Activated CD8-positive, alpha-beta memory T cell treated with anti-CD3 and anti-CD28 coated beads, Interleukin-2, amount 50 U/mL, for 48 hours (primary cell): ENCODE data around the gene STAT4.

Experiments used
- DNase-seq: peaks from one replicate; pipeline ENCODE4 v3.0.0-alpha.2; 2020

The STAT4 gene

DNA sequence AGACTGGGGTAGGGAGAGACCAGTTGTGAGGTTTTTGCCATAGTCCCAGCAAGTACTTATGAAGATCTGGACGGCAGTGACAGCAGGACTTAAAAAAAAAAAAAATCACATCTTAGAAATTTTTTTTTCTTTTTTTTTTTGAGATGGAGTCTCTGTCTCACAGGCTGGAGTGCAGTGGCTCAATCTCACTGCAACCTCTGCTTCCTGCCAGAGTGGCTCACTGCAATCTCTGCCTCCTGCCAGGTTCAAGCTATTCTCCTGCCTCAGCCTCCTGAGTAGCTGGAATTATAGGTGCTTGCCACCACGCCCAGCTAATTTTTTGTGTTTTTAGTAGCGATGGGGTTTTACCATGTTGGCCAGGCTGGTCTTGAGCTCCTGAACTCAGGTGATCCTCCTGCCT, 22.4 kb upstream of the STAT4 start:
- DNase-seq: no peak

DNA sequence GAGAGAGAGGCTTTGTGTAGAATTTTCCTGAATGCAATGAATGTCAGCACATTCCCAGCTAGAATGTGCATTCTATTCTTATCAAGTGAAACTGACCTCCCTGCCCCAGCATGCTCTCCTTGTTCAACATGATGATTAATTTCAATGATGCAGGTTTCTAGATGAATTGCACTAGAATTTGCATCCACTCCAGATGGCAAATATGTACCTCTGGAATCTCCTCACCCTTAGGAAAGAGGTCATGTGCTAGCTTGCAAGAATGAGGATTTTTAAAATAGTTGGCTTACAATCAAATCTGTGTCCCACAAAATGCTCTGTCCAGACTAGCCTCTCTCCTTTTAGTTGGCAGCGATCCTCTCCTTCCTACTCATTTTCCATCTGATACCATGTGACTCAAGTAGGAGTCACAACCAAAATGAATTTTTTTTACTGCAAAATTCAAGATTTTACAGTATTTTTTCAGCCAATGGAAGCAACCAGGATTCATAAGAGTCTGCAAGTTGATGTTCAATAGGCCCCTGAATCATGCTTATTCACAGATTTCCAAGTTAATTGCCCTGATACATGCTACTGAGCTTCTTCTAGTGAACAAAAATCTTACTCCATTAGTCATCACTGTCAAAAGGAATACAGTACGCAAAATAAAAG, 21.0 kb upstream of the STAT4 start:
- no peak for DNase-seq

DNA sequence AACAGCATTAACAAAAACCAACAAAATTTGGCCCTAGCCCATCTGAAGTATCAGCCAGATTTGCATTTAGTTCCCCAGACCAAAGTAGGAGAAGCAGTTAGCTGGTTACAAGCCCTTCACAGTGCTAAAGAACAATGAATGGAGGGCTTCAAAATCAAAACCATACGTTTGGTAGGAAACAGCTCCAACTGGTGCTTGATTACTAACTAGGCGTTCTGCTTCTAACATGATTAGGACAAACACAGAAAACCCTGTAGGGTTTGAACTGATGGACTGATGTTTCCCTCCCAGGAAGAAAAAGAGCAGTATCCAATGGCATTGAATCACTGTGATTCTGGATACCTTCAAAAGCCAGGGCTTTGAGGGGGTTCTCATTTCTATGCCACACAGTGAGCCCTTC, 20.5 kb upstream of the STAT4 start:
- no peak for DNase-seq

DNA sequence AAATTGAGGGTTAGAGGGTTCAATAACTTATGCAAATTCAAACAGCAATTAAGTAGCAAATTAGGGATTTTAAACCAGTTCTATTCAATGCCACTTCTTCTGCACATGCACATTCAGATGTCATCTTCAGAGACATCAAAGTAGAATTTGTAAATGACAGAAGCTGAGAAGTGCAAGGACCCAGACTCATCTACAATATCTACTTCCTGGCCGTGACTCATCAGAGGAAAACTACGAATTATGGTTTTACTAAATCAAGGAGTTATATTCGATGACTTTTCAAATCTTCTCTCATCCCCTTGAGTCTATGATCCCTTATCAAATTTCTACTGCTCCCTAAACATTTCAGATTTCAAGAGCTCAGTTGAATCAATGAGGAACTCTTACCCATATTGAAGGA, 20.0 kb upstream of the STAT4 start:
- no peak for DNase-seq

DNA sequence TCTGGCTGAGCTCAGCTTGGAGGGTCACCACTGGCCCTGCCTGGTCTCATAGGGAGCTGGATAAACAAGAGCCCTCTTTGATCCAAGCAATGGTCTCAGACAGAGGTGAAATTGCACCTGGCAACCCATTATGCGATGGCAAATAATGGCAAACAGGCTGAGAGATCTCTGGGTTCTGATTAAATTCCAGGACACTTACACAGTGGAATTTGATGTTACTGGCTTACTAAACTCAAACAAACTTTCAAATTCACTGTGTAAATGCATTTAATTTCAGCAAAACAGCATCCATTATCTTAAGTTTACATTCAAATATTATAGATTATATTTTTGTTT, 19.5 kb upstream of the STAT4 start:
- no peak for DNase-seq

DNA sequence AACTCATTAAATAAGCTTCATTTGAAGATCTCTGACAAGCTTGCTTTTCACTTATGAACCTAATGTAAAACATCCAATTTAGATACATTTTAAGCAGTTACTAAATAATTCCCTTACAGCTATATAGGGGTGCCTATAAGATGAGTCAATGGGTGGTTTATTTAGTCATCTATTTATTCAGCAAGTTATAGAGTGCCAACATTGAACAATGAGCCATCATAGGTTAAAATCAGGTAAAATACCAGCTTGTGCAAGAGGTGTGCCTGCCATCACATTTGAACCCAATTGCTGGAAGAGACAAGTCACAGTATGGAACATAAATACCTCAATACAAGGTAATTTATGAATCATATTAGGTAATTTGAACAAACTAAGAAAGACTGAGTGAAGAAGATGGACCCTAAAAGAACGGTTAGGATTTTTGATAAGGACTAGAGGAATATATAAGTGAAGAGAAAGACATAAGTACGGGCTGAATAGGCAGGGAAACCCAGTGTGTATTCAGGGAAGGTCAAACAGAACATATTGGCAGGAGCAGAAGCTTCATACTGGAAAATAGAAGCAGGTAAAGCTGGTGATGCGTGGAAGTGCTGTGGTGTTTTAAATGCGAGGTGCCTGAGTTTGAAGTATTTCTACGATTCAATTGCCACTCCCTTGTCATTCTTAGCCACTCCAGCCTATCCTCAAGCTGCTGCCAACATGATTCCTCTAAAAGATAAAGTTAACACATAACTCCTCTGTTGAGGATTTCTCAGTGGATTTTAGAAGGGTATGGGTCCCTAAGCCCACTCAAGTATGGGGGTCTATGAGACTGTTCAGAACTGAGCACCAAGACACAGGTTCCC, 18.9 kb upstream of the STAT4 start:
- DNase-seq: no peak

DNA sequence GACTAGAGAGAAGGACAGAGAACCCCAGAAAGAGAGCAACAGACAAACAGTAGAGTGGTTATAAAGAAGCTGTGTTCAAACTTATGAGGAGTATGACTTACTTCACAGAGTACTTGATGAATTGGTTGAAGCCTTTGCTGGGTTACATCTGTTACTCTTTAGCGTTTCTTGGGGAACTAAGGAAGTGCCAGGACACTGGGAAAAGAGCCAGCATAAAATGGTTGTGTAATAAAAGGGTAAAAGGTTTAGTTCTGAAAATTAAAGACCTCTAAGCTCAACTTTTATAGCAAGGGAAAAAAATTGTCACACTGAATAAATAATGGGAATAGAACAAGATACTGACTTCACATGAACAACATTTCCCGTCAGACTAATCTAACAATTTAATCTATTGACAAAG, 17.0 kb upstream of the STAT4 start:
- DNase-seq: no peak

DNA sequence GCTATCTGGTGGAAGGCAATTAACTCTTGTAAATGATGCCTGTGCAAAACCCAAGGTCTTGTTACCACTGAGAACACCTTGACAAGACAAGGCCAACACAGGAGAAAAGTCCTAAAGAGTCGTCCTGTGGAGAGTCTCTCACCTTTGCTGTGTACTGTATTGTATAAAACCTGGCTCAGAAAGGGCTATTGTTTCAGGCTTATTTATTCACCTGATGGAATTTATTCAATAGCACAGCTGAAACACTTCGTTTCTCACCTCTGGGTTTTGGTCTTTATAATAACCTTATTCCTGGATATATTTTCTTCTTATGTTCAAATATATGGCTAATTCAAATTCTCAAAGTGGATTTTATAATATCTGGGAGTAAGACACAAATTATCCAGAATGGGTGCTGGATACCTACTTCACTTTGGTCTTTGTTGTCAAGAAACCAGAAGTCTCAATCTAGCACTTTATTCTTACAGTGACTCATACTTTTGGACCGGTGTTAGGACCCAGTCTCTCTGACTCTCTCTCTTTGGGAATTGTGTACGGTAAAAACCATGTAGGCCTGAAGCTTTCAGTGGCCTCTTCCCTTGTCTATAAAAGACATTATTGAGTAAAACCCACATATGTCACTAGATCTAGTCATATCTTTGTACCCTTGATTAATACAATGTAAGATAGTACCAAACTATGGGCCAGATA, 16.1 kb upstream of the STAT4 start:
- DNase-seq: no peak

DNA sequence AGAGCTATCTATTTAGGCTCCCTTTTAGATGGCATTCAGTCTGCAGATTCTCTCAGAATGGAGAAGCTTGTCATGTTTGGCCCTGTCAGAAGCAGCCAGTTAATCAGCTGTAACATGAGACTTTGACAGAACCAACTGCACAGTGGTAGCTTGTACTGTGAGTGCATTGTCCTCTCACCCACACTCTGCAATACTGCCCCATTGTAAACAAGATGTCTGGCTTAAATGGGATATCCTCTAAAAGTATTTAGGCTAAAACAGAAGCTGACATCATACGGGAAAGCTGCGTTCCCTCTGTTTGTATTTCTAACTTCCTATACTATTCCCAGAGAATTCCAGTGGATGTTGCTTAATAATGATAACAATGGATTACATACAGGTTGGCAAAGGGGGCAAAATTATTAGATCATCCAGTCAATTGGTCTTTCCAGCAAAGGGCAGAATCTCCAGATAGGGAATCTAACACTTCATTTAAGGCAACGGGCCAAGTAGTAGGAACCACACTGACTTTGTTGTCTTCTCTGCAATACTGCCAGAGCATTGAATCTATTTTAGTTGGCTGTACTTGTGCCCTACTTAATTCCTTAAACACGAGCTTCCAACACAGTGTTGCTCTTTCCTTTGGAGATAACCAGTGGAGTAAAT, 15.4 kb upstream of the STAT4 start:
- DNase-seq: no peak

DNA sequence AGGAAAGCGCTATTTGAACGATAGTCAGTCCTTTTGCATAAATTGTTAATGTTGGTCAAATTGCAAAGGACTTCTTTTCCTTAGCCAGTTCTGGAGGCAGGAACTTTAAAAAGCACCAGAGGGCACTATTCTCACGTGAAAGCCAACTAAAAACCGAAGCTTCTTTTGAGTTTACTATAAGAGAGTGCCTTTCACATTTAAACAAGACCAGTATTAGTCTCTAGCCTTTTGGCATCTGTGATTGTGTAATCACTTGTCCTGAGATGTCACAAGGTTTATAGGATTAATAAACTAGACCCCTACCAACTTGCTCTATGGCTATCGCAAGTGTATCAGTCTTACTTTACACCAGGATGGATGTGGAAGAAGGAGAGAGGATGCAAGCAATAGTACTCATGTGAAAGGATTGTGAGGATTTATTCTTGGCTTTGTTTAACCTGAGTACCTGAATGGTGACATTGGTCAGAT, 14.4 kb upstream of the STAT4 start:
- DNase-seq: no peak

DNA sequence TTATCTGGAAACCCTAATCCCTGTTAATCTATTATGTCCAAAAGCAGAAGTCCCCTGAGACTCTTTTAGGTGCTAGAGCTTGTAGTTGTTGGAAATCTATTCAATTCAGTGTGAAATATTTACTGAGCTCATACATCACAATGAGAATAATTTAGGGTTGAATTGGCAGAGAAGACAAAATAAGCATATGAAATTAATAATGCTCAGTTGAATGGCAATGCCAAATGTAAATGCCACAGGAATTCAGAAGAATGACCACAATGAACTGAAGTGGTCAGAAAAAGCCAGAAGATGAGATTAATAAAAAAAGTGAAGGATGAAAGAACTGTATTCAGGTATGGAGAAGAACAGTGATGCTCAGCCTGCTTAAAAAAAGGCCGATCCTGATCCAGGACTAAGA, 8.0 kb upstream of the STAT4 start:
- DNase-seq: no peak

DNA sequence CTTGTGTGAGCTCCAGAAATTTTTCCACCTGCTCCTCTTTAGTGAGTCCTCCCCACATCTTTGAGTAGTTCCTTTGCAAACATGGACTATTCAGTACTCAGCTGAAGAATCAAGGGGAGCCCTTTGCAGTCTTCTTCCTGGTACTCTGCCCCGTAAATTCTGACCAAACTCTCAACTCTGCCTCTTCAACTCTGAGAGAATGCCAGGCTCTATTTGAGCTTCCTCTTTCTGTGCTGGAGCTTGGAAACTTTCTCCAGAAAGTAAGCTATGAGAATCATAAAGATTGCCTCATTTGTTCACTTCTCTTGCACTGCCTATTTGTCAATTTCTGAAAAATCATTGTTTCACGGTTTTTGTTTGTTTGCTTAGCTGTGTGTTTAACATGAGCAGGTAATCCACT, 7.4 kb upstream of the STAT4 start:
- no peak for DNase-seq

DNA sequence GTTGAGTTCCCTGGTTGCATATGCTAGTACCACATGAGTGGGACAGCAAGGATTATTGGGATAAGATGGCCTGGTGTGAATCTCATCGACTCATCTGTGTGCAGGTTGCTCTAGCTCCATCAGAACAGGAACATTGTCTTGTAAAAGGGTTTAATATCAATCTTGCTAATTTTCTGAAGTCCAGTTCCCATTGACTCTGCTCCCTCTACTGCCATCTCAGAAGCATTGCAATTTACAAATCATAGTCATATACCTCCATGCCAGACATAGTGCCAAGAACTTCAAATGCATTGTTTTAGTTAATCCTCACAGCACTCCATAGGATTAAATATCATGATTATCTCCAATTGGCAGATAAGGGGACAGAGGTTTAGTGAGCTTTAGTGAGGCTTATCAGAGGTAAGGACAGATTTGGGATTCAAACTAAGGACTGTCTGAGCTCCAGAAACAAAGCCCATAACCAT, 4.8 kb upstream of the STAT4 start:
- no peak for DNase-seq

DNA sequence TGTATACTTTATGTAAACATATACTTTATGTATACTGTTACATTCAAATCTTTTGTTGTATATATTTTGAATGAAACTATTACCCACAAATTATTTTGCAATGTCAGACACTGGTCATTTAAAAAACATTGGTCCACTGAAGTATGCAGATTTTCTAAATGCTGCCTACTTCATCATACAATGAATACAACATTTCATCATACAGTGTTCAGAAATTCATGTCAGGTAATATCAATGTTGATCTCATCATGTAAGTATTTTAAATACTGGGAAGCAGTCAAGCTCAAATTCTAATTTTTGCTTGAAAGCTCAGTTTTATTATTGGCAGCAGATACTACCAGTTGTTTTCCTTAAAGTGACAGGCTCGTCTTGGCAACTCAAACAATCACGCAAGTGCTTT, 2.9 kb upstream of the STAT4 start:
- no peak for DNase-seq

DNA sequence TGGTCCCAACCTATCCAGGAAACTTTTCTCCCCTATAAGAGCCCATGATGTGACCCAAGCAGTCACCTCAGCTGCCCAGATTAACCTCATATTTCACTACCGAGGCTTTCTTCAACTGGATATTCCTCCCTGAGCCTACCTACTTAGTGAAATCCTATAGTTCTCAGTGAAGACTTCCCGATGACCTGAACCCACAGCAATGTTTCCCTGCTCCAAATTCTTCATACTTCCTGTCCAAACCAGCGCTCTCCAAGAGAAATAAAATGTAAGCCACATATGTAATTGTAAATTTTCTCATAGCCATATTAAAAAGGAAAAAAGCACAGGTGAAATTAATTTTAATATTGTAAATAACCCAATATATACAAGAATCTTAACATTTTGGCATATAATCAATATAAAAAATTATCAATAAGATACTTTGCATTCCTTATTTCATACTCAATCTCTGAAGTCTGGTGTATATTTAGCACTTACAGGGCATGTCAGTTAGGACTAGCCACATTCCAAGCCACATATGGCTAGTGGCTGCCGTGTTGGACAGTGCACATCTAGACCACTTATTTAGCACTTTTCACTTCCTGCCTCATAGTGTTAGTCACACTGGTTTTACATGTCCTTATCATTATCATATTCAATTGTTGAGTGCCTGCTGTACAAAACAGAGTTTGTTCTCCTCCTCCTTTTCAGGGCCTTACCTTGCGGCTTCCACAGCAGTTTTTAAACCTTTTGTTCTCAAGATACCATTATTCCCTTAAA, 1.9 kb upstream of the STAT4 start:
- no peak for DNase-seq

DNA sequence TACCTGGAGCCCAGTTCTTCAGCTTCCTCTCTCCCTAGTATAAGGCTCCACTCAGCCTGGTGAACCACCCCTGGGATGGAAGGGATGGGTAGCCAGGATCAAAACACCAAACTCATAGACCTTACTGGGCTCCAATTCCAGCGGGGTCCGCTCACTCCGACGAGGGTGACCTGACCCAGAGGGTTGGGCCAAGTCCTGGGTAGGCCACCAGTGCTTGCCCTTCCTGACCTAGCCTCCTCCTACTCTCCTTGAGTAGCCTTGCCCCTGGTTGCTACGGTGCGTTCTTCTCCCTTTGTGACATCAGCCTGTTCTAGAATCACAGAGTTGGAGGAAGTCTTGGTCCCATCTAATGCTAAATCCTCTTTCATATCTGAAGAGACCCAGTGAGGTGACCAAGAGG, 537 bp upstream of the STAT4 start:
- peak; percentile 75 for DNase-seq

DNA sequence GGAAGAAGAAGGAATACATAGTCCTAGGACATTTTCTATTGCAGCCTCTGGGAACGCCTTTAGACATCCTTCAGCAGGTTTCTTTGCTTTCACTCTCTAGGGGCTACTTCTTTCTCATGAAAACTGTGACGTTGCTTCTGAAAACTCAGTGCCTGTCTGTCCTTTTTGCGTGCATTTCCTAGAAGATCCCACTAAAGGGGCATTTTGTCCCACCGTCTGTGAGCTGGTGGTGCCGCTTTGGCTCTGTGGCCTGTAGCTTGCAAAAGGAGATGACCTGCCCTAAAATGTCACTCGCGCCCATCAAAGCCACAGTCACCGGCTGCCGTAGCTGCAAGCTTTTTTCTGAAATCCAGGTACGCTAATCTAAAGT, 579 bp downstream of the STAT4 start:
- no peak for DNase-seq

DNA sequence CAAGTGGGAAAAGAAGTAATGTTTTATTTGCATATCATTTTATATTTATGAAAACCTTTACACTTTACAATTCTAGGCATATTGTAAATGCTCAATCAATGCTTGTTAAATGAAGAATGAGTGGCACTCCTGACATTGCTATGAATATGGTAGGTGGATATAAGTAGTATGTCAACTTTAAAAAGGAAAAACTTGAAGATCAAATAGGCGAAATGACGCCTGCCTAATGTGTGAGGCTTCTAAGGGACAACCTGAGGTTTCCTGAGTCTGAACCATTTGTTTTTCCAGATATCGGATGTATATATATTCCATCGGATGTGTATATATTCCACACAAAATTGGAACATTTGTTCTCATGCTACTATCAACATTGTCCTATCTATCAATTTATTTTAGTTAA, 1.4 kb downstream of the STAT4 start:
- no peak for DNase-seq

DNA sequence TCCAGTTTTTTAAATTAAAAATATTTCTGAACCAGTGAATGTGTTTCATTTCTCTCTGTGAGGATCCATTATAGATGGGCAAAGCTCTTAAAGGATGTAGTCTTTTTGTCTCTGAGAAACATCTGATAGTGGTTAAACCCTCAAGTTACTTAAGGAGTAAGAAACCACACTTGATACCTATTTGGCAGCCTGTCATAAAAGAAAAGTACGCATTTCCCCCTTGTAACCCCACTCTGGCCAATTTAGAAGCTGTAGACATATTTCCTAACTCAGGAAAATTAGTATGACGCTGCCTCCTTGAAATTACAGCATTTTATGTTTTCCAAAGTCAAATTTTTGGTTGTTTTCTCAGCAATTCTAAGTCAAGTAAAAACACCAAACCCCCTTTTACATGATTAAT, 2.0 kb downstream of the STAT4 start:
- DNase-seq: no peak

DNA sequence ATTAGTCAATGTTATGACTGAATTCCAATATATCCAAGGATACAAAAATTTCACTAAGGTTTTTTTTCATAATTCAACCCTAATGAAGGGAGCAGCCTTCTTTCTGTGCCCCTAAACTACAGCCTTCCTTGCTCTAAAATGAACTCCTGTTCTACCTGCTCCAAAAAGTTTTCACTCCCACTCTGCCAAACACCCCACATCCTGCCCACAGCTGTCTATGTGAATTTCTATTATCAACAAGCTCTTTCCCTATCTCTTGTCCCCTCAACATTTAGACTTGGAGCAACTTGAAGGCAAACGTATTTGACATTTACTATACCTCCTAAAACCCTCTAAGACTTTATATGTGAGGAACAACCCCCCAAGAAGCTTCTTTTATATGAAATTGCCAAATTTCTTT, 2.5 kb downstream of the STAT4 start:
- no peak for DNase-seq

DNA sequence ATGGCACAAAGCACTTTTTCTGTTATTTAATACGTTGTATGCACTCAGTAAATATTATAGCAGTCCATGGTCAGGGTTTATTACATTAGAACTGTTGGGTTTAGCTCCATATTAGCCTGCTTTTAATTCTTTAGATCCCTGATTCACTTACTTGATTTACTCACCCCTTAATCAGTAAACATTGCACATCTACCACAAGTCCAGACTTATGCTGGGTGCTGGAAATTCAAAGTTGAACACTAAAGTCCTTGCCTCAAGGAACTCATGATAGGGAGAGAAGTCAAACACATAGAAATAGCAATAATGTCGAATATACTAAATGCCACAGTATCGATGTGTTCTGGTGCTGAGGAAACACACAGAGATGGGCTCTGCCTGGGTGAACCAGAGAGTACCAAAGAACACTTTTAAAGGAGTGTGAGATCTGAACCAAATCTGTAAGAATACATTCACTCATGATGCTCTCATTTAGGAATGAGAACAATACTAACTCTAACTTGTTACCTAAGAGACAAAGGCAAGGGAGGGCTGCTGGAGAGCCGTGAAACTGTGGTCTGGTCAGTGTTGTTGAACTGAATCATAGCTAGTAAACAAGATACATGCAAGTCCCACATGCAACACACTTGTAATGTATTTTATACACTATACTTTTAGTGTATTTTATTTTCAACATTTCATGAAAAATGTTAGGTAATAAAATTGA, 4.9 kb downstream of the STAT4 start:
- no peak for DNase-seq

DNA sequence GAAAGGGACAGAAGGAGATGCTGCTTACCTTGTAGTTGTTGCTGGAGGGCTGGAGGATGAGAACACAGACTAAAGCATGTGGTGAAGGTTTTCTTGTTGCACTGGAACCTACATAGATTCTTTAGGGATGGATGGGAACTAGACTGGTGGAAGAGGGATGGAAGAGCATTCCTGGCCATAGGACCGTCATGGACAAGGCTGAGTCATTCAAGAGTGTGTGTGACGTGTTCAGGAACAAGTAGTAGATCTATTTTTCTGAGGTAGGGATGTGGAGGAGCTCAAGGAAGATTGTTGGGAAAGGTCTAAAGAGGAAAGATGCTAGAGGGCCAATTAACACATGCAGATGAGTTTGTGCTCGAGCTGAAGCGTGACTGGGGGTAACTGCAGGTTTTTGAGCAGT, 6.6 kb downstream of the STAT4 start:
- no peak for DNase-seq
